ENCODE measurements around the gene PCGF5.

DNA sequence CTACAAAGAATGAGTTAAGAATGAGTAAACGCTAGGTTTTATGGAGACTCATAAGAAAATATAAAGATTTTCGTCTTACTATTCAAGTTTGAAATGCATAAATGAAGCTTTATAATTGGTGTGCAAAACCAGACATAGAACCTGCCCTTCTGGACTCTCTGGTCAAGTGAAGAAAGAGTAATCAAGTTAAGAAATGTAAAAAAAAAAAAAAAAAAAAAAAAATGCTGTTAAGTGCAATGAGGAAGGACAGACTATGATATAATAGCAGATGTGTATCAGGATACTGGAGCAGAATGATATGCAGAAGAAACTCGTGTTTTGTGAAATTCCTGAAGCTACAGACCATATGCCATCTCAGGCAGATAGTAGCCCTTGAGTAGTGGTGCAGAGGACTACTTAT lies 5.6 kb downstream of the PCGF5 start:
- TF ChIP-seq, protein P1, sequence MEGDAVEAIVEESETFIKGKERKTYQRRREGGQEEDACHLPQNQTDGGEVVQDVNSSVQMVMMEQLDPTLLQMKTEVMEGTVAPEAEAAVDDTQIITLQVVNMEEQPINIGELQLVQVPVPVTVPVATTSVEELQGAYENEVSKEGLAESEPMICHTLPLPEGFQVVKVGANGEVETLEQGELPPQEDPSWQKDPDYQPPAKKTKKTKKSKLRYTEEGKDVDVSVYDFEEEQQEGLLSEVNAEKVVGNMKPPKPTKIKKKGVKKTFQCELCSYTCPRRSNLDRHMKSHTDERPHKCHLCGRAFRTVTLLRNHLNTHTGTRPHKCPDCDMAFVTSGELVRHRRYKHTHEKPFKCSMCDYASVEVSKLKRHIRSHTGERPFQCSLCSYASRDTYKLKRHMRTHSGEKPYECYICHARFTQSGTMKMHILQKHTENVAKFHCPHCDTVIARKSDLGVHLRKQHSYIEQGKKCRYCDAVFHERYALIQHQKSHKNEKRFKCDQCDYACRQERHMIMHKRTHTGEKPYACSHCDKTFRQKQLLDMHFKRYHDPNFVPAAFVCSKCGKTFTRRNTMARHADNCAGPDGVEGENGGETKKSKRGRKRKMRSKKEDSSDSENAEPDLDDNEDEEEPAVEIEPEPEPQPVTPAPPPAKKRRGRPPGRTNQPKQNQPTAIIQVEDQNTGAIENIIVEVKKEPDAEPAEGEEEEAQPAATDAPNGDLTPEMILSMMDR (IDR thresholded peaks at IDR 0.05; ENCODE audit: low read depth, low read length, missing input control), result no peak
- TF ChIP-seq SP1 (IDR thresholded peaks at IDR 0.05), result no peak
- TF ChIP-seq HNF4G (IDR thresholded peaks at IDR 0.05), result no peak

All from liver (tissue), 3 donors.